Epidermal melanocyte (primary cell): ENCODE results near the gene SYNJ2.
"Not testable (repeated sequence)": the region's sequence is repeated elsewhere in the genome, so short reads cannot be mapped to it uniquely, and the experiment has no call there.

Source experiments
- DNase-seq: peaks from one replicate; pipeline ENCODE4 v3.0.0; 2011; ENCODE audit warnings: low spot score; ENCODE audit not compliant: insufficient read length

Gene SYNJ2

DNA sequence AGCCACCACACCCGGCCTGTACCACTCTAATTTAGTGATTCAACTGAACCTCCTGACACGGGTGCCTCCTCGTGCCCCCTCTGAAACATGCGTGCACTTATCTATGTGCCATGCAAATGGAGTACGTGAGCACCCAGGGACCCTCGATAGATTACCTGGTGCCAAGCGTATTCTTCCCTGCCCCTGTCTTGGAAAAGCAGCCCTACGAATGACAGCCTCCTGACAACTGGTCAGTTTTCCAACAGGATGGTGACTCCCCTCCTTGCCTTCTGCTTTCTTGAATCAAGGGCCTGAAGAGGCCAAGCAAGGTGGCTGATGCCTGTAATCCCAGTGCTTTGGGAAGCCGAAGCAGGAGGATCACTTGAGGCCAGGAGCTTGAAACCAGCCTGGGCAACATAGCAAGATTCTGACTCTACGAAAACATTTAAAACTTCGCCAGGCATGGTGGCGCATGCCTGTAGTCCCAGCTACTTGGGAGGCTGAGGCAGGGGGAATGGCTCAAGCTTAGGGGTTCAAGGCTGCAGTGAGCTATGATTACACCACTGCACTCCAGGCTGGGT lies 25.4 kb upstream of the SYNJ2 start:
- DNase-seq: no peak

DNA sequence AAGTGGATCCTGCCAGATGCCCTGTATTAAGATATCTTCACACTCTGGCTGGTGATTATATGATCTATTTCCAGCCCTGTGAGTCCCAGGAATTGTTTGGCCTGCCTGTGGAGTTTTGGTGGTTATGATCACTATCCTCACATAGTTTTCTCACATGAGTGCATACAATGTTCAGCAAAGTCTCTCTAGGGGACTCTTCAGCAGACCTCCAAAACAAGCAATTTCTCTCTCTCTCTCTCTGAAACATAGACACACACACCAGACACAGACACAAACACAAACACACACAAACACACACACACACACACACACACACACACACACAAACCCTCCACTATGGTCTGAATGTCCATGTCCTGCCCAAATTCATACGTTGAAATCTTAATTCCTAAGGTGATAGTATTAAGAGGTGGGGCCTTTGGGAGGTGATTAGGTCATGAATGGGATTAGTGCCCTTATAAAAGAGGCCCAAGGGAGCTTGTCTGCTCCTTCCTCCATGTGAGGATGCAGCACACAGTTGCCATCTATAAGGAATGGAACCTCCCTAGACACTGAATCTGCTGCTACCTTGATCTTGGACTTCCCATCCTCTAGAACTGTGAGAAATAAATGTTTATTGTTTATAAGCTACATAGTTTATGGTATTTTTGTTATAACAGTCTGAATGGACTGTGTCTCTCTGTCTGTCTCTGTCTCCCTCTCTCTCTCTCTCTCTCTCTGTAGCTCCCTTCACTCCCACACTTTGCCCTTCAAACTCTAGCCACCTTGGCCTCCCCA lies 22.0 kb upstream of the SYNJ2 start:
- no peak for DNase-seq

DNA sequence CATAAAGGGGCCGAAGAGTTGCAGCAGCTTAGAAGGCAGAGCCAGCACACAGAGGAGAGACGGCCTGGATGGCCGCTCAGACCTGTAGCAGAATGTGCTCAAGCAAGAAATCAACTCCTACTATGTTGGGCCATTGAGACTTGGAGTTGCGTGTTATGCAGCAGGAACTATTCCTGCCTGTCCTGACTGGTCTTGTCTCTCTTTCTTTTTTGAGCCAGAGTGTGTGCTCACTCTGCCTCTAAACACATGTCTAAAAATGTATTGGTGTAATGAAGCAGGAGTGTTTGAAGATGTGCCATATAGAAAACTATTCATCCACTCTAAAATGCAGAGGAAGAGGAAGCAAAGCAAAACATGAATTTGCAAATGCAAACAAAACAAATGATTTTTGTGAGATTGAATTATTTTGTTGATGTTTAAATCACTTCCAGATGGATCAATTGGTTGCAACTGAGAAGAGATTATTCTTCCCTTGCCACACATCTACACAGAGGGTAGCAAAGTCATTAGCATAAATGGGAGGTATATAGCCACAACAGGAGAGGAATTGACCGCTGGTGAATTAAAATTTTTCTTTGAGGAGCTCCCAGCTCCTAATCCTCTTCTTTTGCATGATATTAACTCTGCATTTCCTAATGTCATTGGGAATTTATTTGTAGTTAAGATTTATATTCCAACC lies 20.4 kb upstream of the SYNJ2 start:
- no peak for DNase-seq

DNA sequence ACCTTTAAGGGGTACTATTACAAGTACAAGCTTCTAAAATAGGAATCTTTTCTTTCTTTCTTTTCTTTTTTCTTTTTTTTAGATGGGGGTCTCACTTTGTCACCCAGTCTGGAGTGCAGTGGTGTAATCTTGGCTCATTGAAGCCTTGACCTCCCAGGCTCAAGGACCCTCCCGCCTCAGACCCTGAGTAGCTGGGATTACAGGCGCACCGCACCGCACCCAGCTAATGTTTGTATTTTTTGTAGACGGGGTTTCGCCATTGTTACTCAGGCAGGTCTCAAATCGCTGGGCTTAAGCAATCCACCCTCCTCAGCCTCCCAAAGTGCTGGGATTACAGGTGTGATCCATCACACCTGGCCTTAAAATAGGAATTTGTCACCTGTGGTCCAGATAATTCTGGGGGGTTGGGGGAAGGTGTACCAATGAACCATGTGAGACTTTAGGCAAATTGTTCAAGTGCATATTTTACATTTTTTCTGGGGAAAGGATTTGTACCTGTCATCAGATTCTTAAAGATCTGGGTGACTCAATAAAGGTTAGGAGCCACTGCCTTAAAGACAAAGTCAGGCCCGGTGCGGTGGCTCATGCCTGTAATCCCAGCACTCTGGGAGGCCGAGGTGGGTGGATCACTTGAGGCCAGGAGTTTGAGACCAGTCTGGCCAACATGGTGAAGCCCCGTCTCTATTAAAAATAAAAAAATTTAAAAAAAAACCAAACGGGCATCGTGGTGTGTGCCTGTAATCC lies 19.7 kb upstream of the SYNJ2 start:
- no peak for DNase-seq

DNA sequence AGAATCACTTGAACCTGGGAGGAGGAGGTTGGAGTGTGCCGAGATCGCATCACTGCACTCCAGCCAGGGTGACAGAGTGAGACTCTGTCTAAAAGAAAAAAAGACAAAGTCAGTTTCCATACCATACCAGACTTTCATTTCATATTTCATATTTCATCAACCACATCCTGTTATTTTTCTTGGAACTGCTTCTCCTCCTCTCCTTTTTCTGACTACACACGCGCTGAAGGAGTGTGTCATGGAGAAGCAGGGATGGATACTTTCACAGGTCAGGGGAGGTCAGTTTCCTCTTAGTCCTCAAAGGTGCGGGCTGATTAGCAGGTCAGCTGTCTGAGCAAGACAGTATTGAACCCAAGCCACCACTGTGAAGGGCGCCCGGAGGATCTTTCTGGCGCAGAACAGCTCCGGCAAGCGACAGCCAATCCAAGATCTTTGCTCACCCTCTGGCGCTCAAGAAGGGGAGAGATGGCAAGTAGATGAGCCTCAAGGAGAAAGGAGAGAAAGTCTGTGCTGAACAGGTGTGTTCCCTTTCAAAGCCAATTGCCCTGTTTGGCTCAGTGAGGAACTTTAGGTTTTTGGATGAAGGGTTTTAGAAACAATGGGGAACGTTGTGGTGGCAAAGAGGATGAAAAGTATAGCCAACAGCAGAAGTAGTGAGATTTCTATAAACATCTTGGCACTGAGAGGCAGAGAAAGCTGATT lies 18.9 kb upstream of the SYNJ2 start:
- no peak for DNase-seq

DNA sequence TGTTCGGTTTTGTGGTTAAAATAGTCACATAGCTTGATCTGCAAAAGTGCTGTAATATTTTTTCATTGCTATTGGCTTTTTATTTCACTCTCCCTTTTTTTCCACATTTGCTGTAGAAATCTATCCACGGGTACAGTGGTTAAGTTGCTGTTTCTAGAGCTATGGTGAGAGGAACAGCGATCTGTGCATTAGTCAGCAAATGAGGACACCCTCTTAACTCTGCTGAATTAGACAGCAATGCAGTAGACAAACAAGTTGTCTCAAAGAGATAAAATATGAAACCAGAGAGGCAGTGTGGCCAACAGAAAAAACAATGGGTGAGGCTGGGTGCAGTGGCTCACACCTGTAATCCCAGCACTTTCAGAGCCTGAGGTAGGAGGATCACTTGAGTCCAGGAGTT lies 17.6 kb upstream of the SYNJ2 start:
- no peak for DNase-seq

DNA sequence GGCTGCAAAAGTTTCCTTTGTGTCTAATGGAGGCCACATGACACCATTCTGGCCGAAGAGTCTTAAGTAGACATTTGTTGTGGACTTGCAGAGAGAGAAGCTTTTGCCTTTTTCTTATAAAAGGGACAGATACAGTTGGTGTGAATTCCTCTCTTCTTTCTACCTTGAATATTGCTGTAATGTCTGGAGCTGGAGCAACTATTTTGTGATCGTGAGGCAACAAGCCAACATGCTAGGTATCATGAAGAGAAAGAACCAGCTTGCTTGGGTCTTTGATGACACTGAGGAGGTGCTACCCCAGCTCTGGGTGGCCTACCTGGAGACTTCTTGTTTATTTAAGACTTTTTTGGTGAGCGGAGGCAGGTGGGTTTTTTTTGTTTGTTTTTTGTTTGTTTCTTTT lies 16.3 kb upstream of the SYNJ2 start:
- no peak for DNase-seq

DNA sequence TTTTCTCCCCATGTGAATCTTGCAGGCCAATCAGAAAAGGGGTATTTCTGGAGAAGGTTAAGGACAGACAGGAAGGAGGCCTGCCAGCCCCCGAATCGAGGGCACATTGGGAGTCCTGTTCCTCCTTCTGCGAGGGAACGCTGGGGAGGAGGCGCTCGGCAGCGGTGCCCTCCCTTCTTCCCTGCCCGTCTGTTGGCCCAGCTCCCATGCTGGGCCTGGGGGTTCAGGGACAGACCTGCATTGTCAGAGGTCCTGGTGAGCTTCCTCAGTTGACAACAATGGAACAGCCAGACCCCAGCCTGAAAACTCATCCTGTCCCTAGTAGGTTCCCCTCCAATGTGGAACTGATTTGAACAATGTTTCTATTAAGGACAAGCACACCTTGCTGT lies 15.1 kb upstream of the SYNJ2 start:
- DNase-seq: no peak

DNA sequence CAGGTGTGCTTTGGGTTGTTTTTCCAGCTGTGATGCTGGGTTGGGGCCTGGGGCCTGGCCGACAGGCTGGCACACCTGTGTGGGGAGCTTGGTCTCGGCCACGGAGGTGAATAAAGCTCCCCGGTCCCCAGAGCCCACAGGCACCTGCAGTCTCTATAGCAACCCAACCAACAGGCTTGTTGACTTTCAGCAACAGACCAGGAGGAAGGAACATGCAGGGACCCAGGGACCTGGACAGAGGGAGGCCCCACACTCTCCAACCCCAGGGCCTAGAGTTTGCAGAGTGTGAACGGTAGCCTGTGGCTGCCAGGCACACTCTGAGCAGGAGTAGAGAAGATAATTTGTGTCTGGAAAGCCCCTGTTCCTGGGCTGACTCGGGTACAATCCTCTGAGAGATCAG lies 14.6 kb upstream of the SYNJ2 start:
- DNase-seq: no peak

DNA sequence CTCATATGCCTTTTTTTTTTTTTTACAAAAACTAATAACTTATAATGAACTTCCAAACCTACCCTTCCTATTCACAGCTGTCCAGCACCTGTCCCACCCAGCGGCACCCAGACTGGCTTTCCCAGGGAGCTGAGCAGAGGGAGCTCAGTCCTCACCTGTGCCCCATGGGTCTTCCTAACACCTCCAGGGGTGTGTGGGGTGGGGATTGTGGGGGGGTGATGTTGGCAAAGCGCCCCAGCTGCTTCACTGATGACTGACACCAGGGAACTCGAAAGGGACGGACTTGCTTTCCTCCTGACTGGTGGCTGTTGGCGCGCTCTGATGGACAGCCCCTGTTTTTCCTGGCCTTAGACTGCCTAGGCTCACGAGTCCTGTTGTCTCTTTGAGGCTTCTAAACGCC lies 14.2 kb upstream of the SYNJ2 start:
- DNase-seq: no peak

DNA sequence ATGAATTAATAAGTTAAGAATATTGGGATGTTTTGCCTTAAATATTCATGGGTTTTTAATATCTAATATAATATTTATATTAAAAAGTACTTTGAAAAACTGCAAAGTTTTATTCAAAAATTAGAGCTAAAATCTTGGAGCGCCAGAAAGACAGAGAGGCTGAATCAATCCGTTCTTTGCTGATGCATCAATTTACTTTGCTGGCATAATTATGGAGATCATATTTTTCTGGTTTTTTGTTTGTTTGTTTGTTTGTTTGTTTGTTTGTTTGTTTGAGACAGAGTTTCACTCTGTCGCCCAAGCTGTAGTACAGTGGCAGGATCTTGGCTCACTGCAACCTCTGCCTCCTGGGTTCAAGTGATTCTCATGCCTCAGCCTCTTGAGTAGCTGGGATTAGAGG lies 9.5 kb upstream of the SYNJ2 start:
- not testable (repeated sequence) for DNase-seq

DNA sequence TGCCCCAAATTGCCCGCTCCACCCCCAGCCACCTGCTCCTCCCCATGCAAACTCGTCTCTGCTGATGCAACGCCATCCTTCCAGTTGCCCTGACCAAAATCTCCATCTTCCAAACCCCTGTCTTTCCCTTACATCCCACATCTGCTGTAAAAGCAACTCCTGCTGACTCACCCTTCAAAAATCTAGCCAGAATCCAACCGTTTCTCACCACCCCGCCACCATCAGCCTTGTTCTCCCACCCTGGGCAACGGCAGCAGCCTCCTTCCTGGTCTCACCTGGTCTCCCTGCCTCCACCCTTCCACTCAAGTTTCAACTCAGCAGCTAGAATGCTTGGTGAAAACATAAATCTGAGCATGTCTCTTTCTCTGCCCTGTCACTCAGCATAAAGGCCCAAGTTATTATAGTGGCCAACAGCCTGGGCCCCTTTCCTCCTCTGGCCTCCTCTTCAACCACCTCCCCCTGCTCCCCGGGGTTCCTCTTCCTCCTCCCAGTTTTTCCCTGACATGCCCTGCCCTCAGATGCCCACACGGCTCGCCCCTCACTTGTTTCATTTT lies 7.2 kb upstream of the SYNJ2 start:
- DNase-seq: no peak

DNA sequence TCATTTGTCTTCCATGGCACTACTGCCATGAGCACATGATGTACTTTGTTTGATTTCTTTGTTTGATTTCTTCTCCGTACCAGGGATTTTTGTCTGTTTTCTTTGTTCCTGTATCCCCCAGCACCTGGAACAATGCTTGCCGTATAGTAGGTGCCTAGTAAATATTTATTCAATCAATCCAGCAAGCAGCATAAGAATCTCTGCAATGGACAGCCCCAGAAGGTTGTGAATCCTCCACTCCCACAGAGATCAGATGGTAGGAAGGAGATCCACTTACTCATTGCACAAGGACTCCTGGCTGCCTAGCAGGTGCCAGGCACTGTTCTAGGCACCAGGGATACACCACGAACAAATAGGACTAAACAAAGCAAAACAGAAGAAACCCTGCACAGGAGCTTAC lies 6.7 kb upstream of the SYNJ2 start:
- no peak for DNase-seq

DNA sequence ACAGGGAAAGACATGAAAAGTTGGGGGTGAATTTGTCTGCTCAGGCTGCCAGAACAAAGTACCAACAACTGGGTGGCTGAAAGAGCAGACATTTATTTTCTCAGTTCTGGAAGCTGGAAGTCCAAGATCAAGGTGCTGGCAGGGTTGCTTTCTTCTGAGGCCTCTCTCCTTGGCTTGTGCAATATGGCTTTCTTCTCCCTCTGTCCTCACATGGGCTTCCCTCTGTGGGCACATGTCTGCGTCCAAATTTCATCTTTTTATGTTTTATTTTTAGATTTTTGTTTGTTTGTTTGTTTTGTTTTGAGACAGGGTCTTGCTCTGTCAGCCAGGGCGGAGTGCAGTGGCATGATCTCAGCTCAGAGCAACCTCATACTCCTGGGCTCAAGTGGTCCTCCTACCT lies 6.2 kb upstream of the SYNJ2 start:
- no peak for DNase-seq

DNA sequence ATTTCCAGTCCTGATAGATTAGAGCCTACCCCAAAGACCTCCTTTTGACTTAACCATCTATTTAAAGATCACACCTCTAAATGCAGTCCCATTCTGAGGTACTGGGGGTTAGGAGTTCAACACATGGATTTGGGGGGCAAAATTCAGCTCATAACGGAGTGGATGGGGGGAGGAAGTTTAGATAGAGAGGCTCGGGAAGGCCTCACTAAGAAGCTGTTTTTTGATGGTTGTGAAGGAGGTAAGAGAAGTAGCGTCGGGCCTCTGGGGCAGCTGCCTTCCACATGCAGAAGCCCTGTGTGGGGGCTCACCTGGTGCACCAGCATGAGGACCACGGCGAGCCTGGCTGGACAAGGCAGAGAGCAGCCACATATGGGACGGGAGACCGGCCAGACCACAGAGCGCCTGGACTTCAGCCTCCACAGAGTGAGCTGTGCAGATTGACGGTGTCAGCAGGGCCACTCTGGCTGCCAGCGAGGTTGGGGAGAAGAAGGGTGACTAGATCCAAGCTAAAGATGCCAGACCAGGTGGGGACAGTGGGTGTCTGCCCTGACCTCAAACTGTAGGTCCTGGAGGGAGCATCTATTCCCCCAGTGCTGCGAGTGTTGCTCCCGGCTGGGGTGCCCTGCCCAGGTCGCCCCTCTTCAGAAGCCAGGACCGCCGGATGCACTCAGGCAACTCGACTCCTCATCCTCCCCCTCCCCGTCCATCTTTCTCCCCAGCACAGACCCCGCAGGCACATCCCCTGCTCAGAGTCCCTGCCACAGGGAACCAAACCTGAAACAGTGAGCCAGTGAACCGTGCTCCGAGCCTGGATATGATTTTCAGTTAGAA lies 5.1 kb upstream of the SYNJ2 start:
- DNase-seq: no peak

DNA sequence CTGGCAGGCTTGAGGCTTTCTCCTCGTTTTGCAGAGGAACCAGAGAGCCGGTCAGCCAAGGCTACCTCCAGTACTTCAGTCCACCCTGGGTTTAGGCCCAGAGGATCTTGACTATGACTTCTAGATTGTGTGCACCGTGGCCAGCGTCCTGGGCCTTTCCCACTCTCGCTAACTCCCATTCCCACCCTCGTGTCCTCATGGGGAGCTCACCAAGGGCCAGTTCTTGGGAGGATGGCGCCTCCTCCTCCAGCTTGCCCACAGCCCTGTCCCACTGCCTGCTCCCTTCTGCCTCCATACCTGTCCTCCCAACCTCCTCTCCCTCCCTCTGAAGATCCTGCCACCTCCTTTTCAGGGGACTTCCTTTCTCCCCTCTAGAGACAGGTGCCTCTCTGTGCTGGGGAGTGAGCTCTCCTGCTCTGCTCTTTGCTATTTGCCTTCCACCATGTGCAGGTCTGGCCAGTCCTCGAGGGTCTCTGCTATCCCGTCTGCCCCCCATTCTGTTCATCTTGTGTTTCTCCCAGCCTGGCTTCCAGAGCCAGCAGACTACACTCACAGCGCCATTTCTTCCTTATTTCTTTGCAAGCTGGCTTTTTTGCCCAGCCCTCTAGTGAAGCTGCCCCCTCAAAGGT lies 4.4 kb upstream of the SYNJ2 start:
- DNase-seq: no peak

DNA sequence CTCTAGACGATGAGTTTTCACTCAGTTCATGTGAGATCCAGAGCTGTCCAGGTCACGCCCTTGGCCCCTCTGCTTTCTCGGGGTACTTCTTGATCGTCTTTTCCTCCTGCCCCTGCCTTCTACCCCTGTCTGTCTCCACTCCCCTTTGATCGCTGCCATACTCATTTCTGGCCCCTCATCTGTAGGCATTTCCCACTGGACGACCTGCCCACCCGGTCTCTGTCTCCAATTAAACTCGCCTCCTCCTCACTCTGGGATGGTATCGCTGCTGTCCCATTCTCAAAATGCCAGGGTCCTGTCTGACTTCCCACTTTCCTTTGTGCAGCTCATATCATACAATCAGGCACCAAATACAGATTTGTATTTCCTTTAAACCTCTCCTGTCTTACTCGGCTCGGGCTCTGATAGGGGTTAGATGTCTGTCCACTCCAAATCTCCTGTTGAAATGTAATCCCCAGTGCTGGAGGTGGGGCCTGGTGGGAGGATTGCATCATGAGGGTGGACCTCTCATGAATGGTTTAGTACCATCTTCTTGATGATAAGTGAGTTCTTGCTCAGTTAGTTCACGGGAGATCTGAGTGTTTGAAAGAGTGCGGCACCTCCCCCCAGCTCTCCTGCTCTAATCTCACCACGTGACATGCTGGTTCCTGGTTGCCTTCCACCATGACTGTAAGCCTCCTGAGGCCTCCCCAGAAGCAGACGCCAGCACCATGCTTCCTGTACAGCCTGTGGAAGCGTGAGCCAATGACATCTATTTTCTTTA lies 3.5 kb upstream of the SYNJ2 start:
- DNase-seq: no peak

DNA sequence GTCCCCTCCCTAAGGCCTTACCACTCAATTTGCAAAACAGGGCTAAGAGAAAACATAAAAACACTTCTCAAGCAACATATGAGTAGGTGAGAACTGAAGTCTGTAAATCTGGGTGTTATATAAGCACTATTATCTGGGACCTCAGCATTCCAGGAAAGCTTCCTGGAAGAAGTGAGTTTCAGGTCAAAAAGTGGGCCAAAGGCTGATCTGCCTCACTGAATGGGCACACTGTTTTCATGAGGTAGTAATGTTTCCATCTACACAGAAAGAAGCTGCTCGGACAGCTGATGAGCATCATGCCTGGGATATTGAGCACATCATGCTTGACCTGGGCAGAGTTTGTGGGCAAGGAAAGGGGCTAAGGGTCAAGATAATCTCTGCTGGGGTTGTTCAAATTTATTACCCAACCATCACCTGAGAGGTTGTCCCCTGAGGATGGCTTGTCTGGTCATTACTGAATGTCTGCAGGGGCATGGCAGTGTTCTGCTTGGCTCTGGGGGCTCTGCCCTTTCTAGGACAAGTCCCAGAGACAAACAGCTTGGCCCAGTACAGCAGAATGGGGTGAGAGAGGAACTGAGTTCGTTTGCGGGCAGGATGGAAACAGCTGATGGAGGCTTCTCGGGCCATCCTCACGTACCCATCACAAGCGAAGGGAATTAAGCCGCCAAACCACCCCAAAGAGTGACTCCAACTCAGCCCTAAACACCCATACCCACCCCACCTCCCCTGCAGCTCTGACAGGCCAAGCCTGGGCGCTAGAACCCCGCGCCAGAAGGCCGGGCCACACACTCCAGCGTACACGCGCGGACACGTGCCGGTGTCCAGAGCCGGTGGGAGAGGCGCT lies 1.2 kb upstream of the SYNJ2 start:
- no peak for DNase-seq

DNA sequence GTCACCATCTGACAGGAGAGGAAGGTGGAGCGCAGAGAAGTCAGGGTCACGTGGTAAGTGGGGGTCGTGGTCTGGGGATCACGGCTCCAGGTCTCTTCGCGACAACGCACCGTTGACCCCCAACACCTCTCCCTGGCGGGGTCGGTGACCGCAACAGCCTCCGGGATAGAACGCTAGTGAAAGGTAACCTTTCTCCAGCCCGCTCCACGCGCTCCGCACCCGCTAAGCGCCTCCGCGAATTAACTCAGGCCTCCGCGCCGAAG lies 600 bp upstream of the SYNJ2 start:
- DNase-seq: no peak
